Astrocyte (in vitro differentiated cells and primary cell): ENCODE results near the gene DPH5.

Source experiments
- EZH2 ChIP-seq: IDR thresholded peaks from 2 replicates; pipeline ENCODE4 v1.6.1; 2012; ENCODE audit warnings: mild to moderate bottlenecking, low read length, inconsistent platforms; ENCODE audit not compliant: insufficient read depth
- TF ChIP-seq, protein P1 (sequence below): IDR thresholded peaks from 2 replicates; pipeline ENCODE4 v1.5.1; 2011; ENCODE audit warnings: low read depth, mild to moderate bottlenecking, inconsistent platforms, low read length, moderate library complexity; ENCODE audit not compliant: insufficient read depth

DNA sequence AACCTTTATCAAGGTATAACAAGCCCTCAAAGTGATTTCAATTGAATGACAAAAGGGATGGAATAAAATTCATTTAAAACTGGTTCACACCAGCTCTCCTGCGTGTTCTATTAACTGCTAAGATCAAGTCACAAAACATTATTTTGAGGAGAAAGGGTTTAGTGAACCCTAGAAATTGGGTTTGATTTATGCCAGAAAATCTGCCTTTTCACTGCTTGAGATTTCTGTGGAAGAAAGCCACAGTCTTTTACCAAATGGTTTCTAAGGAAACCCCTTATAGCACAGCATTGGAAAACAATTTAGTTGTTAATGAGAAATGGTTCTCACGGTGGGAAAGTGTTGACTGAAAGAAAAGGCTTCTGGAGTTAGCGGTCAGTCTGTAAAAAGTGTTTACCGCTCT, 43.6 kb upstream of the DPH5 start:
- TF ChIP-seq, protein P1, sequence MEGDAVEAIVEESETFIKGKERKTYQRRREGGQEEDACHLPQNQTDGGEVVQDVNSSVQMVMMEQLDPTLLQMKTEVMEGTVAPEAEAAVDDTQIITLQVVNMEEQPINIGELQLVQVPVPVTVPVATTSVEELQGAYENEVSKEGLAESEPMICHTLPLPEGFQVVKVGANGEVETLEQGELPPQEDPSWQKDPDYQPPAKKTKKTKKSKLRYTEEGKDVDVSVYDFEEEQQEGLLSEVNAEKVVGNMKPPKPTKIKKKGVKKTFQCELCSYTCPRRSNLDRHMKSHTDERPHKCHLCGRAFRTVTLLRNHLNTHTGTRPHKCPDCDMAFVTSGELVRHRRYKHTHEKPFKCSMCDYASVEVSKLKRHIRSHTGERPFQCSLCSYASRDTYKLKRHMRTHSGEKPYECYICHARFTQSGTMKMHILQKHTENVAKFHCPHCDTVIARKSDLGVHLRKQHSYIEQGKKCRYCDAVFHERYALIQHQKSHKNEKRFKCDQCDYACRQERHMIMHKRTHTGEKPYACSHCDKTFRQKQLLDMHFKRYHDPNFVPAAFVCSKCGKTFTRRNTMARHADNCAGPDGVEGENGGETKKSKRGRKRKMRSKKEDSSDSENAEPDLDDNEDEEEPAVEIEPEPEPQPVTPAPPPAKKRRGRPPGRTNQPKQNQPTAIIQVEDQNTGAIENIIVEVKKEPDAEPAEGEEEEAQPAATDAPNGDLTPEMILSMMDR, result no peak
- TF ChIP-seq EZH2, result no peak
